HEK293T (cell line): ENCODE data around the gene B9D2.

Experiments
- CTCF ChIA-PET: fragments of 350-600 bp; formaldehyde crosslinking; extraction: SDS; loops from one replicate; lab custom pipeline; 2021; ENCODE audit warnings: antibody characterized with exemption, inconsistent platforms; lab: Yijun Ruan, JAX
- POLR2A ChIA-PET: fragments of 350-600 bp; formaldehyde crosslinking; extraction: SDS; loops from one replicate; lab custom pipeline; 2020; ENCODE audit warnings: antibody characterized with exemption, inconsistent platforms; lab: Yijun Ruan, JAX
- DNase-seq: peaks from one replicate; pipeline ENCODE4 v3.0.0; 2012; ENCODE audit warnings: mixed read lengths; ENCODE audit errors: extremely low spot score
- ARNT ChIP-seq: fragments of 450-650 bp; IDR thresholded peaks from 2 replicates; pipeline ENCODE4 v1.6.1; 2017; ENCODE audit warnings: mild to moderate bottlenecking
- BHLHE40 ChIP-seq: fragments of 450-650 bp; IDR thresholded peaks from 2 replicates; pipeline ENCODE4 v1.6.1; 2016; ENCODE audit warnings: mild to moderate bottlenecking, moderate library complexity, borderline replicate concordance
- CTBP1 ChIP-seq: fragments of 450-650 bp; IDR thresholded peaks from 2 replicates; pipeline ENCODE4 v1.6.1; 2016; ENCODE audit warnings: borderline replicate concordance
- ELF4 ChIP-seq: fragments of 450-650 bp; IDR thresholded peaks from 2 replicates; pipeline ENCODE4 v1.6.1; 2017; ENCODE audit warnings: antibody characterized with exemption
- FOXA1 ChIP-seq: fragments of 450-650 bp; IDR thresholded peaks from 2 replicates; pipeline ENCODE4 v1.6.1; 2016; ENCODE audit warnings: mild to moderate bottlenecking
- FOXK2 ChIP-seq: fragments of 450-650 bp; IDR thresholded peaks from 2 replicates; pipeline ENCODE4 v1.6.1; 2016; ENCODE audit warnings: mild to moderate bottlenecking
- FOXM1 ChIP-seq: fragments of 450-650 bp; IDR thresholded peaks from 2 replicates; pipeline ENCODE4 v1.6.1; 2017; ENCODE audit warnings: mild to moderate bottlenecking, borderline replicate concordance
- HDGF ChIP-seq: fragments of 450-650 bp; IDR thresholded peaks from 2 replicates; pipeline ENCODE4 v1.6.1; 2017; ENCODE audit warnings: antibody characterized with exemption, borderline replicate concordance
- L3MBTL2 ChIP-seq: fragments of 450-650 bp; conservative IDR thresholded peaks from 2 replicates; pipeline ENCODE4 v1.6.1; 2016; ENCODE audit warnings: mild to moderate bottlenecking
- LEF1 ChIP-seq: fragments of 450-650 bp; IDR thresholded peaks from 2 replicates; pipeline ENCODE4 v1.6.1; 2017; ENCODE audit warnings: mild to moderate bottlenecking, borderline replicate concordance
- NFRKB ChIP-seq: fragments of 450-650 bp; IDR thresholded peaks from 2 replicates; pipeline ENCODE4 v1.6.1; 2016; ENCODE audit warnings: mild to moderate bottlenecking, moderate library complexity
- PKNOX1 ChIP-seq: fragments of 450-650 bp; IDR thresholded peaks from 2 replicates; pipeline ENCODE4 v1.6.1; 2016
- SP1 ChIP-seq: fragments of 450-650 bp; IDR thresholded peaks from 2 replicates; pipeline ENCODE4 v1.6.1; 2017
- SUZ12 ChIP-seq: fragments of 450-650 bp; IDR thresholded peaks from 2 replicates; pipeline ENCODE4 v1.6.1; 2016; ENCODE audit warnings: mild to moderate bottlenecking
- TARDBP ChIP-seq: fragments of 450-650 bp; IDR thresholded peaks from 2 replicates; pipeline ENCODE4 v1.6.1; 2016
- ZNF384 ChIP-seq: fragments of 450-650 bp; IDR thresholded peaks from 2 replicates; pipeline ENCODE4 v1.6.1; 2016

The B9D2 gene

GRCh38 chr19:41324231-41324702, 39.7 kb downstream of the B9D2 start:
- ChIA-PET POLR2A (interaction anchor here (1.2 to 1.4 kb wide), 2 partner anchors 28 to 29 kb away, joined by 5 to 6 read pairs; partner anchors contain the start of gene TGFB1), CTCF (interaction anchor here (1.6 kb wide), 1 partner anchor 28 kb away, joined by 5 read pairs; no protein-coding TSS in a partner anchor)
- no peak for DNase-seq
- TF ChIP-seq SUZ12 (no peak), FOXK2 (no peak), NFRKB (no peak)

GRCh38 chr19:41323430-41324125, 40.4 kb downstream of the B9D2 start:
- no peak for DNase-seq
- ChIA-PET POLR2A (interaction anchor here (1.0 to 1.2 kb wide), 2 partner anchors 29 to 60 kb away, joined by 3 to 6 read pairs; no protein-coding TSS in a partner anchor), CTCF (interaction anchor here (1.6 kb wide), 1 partner anchor 28 kb away, joined by 5 read pairs; no protein-coding TSS in a partner anchor)
- TF ChIP-seq PKNOX1 (no peak), ZNF384 (no peak), SUZ12 (no peak), HDGF (no peak), FOXK2 (no peak), ELF4 (no peak), ARNT (no peak), BHLHE40 (no peak), L3MBTL2 (no peak), CTBP1 (no peak), SP1 (no peak), TARDBP (no peak), LEF1 (no peak), FOXM1 (no peak), NFRKB (no peak), FOXA1 (no peak)

GRCh38 chr19:41323023-41323422, 40.9 kb downstream of the B9D2 start:
- CTCF ChIA-PET = interaction anchor here (1.6 kb wide), 1 partner anchor 29 kb away, joined by 5 read pairs; no protein-coding TSS in a partner anchor
- DNase-seq = no peak
- POLR2A ChIA-PET = interaction anchor here (1.0 to 1.2 kb wide), 2 partner anchors 29 to 59 kb away, joined by 3 to 6 read pairs; no protein-coding TSS in a partner anchor
- TF ChIP-seq FOXK2 = no peak
- no peak for TF ChIP-seq BHLHE40
- no peak for TF ChIP-seq ZNF384

GRCh38 chr19:41322451-41322850, 41.5 kb downstream of the B9D2 start:
- TF ChIP-seq CTBP1 (no peak), L3MBTL2 (no peak)
- ChIA-PET POLR2A (interaction anchor here (1.0 to 1.1 kb wide), 2 partner anchors 30 to 59 kb away, joined by 3 to 4 read pairs; no protein-coding TSS in a partner anchor), CTCF (interaction anchor here (1.4 to 1.6 kb wide), 2 partner anchors 14 to 30 kb away, joined by 4 to 5 read pairs; no protein-coding TSS in a partner anchor)
- no peak for DNase-seq

GRCh38 chr19:41321600-41322270, 42.2 kb downstream of the B9D2 start:
- no peak for TF ChIP-seq FOXK2
- no peak for TF ChIP-seq FOXM1
- TF ChIP-seq ARNT = no peak
- TF ChIP-seq HDGF = no peak
- TF ChIP-seq ZNF384 = no peak
- no peak for TF ChIP-seq PKNOX1
- no peak for TF ChIP-seq SP1
- no peak for TF ChIP-seq FOXA1
- TF ChIP-seq CTBP1 = no peak
- TF ChIP-seq TARDBP = no peak
- CTCF ChIA-PET = interaction anchor here (0.7 to 1.4 kb wide), 2 partner anchors 13 to 18 kb away, joined by 3 to 4 read pairs; no protein-coding TSS in a partner anchor
- POLR2A ChIA-PET = interaction anchor here (1.1 kb wide), 1 partner anchor 31 kb away, joined by 4 read pairs; no protein-coding TSS in a partner anchor
- DNase-seq = peak; percentile 59

GRCh38 chr19:41321204-41321599, 42.7 kb downstream of the B9D2 start:
- CTCF ChIA-PET = interaction anchor here (0.7 to 1.4 kb wide), 3 partner anchors 12 to 32 kb away, joined by 3 to 5 read pairs (median 4); partner anchors contain the start of gene TGFB1
- no peak for DNase-seq
- POLR2A ChIA-PET = no interaction called here
- TF ChIP-seq SUZ12 (no peak), CTBP1 (no peak), BHLHE40 (no peak), ARNT (no peak), LEF1 (no peak)

- TF ChIP-seq CTBP1 (no peak), FOXA1 (no peak), LEF1 (no peak), BHLHE40 (no peak), SP1 (no peak), ELF4 (no peak), TARDBP (no peak), FOXK2 (no peak), L3MBTL2 (no peak)
- no peak for DNase-seq
- CTCF ChIA-PET = interaction anchor here (1.3 kb wide), 1 partner anchor 33 kb away, joined by 5 read pairs; the partner anchor contains the start of gene TGFB1
- POLR2A ChIA-PET = no interaction called here
These were observed 43.4 kb downstream of the B9D2 start for GRCh38 chr19:41320568-41320967.
